HepG2 (cell line): ENCODE measurements around the gene CDCP1. TPM values are rescaled to one million over a fixed set of nuclear protein-coding genes. Genes with fewer than 3 reads are reported as not detected.
A peak's percentile ranks its signal among the peaks of the same experiment; 100 is the strongest.

Source experiments
- BCL6 ChIP-seq: IDR thresholded peaks from 2 replicates; pipeline ENCODE4 v1.6.1; 2016; ENCODE audit warnings: missing genetic modification reagents, missing compliant biosample characterization
- CHD4 ChIP-seq: fragments of 200-600 bp; sonication (generic); IDR thresholded peaks from 2 replicates; pipeline ENCODE4 v1.7.0; 2017; ENCODE audit warnings: mild to moderate bottlenecking, low read length, borderline replicate concordance
- EHMT2 ChIP-seq: fragments of 200-600 bp; sonication (generic); IDR thresholded peaks from 2 replicates; pipeline ENCODE4 v1.7.0; 2017; ENCODE audit warnings: antibody characterized with exemption, low read depth, low read length, borderline replicate concordance
- FOXJ3 ChIP-seq: sonication (generic); formaldehyde crosslinking; IDR thresholded peaks from 2 replicates; pipeline ENCODE4 v1.4.0; 2020; ENCODE audit warnings: missing genetic modification reagents, mild to moderate bottlenecking, borderline replicate concordance
- GTF2F1 ChIP-seq: fragments of 150-350 bp; IDR thresholded peaks from 2 replicates; pipeline ENCODE4 v1.6.1; 2014; ENCODE audit warnings: low read length
- HNF4A ChIP-seq: sonication (generic); formaldehyde crosslinking; IDR thresholded peaks from 2 replicates; pipeline ENCODE4 v1.4.0; 2020; ENCODE audit warnings: missing genetic modification reagents
- HNF4G ChIP-seq, 2 experiments: sonication (generic) in 1 of 2; formaldehyde crosslinking in 1 of 2; IDR thresholded peaks; 2 replicates each; pipeline versions ENCODE4 v1.4.0 to v1.6.1; 2011 to 2020; ENCODE audit warnings: borderline replicate concordance in 2 of 2, low read depth in 2 of 2, mild to moderate bottlenecking in 2 of 2, low read length in 1 of 2, missing genetic modification reagents in 1 of 2, moderate library complexity in 1 of 2
- NCOA1 ChIP-seq: sonication (generic); formaldehyde crosslinking; IDR thresholded peaks from 2 replicates; pipeline ENCODE4 v1.9.0; 2021; ENCODE audit warnings: missing genetic modification reagents
- NCOR1 ChIP-seq: fragments of 200-600 bp; sonication (generic); IDR thresholded peaks from 2 replicates; pipeline ENCODE4 v1.7.0; 2017; ENCODE audit warnings: antibody characterized with exemption, low read length, borderline replicate concordance
- PPARG ChIP-seq: conservative IDR thresholded peaks from 2 replicates; pipeline ENCODE4 v1.6.1; 2016; ENCODE audit warnings: missing biosample characterization, missing genetic modification reagents
- SOX13 ChIP-seq, 3 experiments: fragments of 450-650 bp in 1 of 3; sonication (generic) in 1 of 3; formaldehyde crosslinking in 1 of 3; IDR thresholded peaks in 2 of 3; conservative IDR thresholded peaks in 1 of 3; 2 replicates each; pipeline versions ENCODE4 v1.5.0 to v1.6.1; 2016 to 2020; ENCODE audit warnings: antibody characterized with exemption in 1 of 3, mild to moderate bottlenecking in 1 of 3, missing compliant biosample characterization in 1 of 3, missing genetic modification reagents in 1 of 3, moderate library complexity in 1 of 3
- SOX5 ChIP-seq: IDR thresholded peaks from 2 replicates; pipeline ENCODE4 v1.6.1; 2016; ENCODE audit warnings: borderline replicate concordance
- ZBTB26 ChIP-seq: IDR thresholded peaks from 2 replicates; pipeline ENCODE4 v1.6.1; 2016; ENCODE audit warnings: missing compliant biosample characterization, missing genetic modification reagents, borderline replicate concordance
- ZNF513 ChIP-seq: sonication (generic); formaldehyde crosslinking; conservative IDR thresholded peaks from 2 replicates; pipeline ENCODE4 v1.5.0; 2020; ENCODE audit warnings: missing genetic modification reagents
- polyA plus RNA-seq, 8 experiments: library from polyadenylated mRNA; depleted of rRNA in 3 of 8; stranded (reverse) in 7 of 8; unstranded in 1 of 8; fragments of >200 nt; fragmentation: Illumina TruSeq in 4 of 8; extraction: Trizol in 4 of 8; gene quantifications; 2 replicates each; pipeline versions ENCODE4 v1.2.1 to v1.2.3, GENCODE V29; 2011 to 2016; ENCODE audit warnings: low read depth in 4 of 8, missing spikeins in 1 of 8, mixed read lengths in 1 of 8; ENCODE audit not compliant: insufficient read depth in 1 of 8
- total RNA-seq, 5 experiments: library from RNA; depleted of rRNA; stranded (reverse); fragments of >200 nt; fragmentation: Illumina TruSeq; extraction: Trizol; gene quantifications; 2 replicates each; pipeline ENCODE4 v1.2.3, GENCODE V29; 2016; ENCODE audit warnings: low read depth in 1 of 5
- TF ChIP-seq, protein P1 (sequence below): sonication (generic); formaldehyde crosslinking; IDR thresholded peaks from 2 replicates; pipeline ENCODE4 v1.4.0; 2020; ENCODE audit warnings: missing genetic modification reagents, borderline replicate concordance
- TF ChIP-seq, protein P2 (sequence below): sonication (generic); IDR thresholded peaks from 2 replicates; pipeline ENCODE4 v1.6.1; 2016; ENCODE audit warnings: low read depth, borderline replicate concordance

The CDCP1 gene
- total and polyA plus RNA-seq, 2 of the 13 experiments (the other 11 are each of a cell fraction or from before 2014, with no cell fraction given), result 0.11 to 0.18 TPM

DNA sequence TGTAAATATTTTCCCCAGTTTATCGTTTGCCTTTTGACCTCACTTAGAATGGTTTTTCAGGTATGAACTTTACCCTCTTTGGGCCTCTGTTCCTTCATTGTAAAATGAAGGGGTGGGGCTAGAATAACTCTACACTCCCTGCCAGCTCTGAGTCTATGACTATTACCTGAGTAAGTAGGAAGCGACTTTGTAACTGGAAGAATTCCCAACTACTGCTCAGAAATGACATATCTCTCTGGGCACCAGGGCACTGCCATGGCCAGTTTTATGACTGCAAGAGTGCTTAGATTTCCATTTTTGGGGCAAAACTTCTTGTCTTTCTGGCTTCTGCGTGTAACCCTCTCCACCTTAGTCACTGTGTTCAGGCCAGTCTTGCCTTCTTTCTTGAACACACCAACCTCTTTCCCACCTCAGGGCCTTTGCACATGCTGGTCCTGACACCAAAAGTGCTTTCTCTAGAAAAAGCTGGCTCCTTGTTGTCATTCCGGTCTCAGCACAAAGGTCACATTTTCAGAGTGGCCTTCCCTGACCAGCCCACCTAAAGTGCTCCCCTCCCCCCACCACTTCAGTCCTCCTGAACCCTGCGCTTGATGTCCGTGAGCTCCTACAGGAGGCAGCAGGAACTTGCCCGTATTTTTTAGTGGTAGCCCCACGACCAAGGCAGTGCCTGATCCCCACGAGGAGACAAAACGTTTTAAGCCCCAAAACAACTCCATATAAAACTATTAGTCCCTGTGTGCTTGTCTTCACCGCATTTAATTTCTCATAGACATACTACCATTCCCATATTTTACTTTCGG, 25.6 kb downstream of the CDCP1 start (continued):
- TF ChIP-seq NCOR1 (peak; percentile 62; the same call in 1 of the 2 replicates), ZBTB26 (CRISPR knock-in tag) (peak; percentile 93), ZNF513 (CRISPR knock-in tag) (no peak), CHD4 (peak; percentile 67; the same call in 1 of the 2 replicates), HNF4G (IDR thresholded peaks at IDR 0.05; ENCODE audit: borderline replicate concordance, low read depth, low read length) (peak; percentile 25; the same call in 1 of the 2 replicates), HNF4G (CRISPR knock-in tag; IDR thresholded peaks at IDR 0.05; ENCODE audit: borderline replicate concordance, low read depth) (no peak), EHMT2 (no peak; the same call in 1 of the 2 replicates), HNF4A (CRISPR knock-in tag) (peak; percentile 63), PPARG (CRISPR knock-in tag) (0 out of 2 replicates have a peak, but pooled peaks have one; percentile 18), SOX5 (CRISPR knock-in tag) (peak; percentile 47; the same call in 1 of the 2 replicates), BCL6 (CRISPR knock-in tag) (peak; percentile 48), GTF2F1 (no peak), FOXJ3 (CRISPR knock-in tag) (0 out of 2 replicates have a peak, but pooled peaks have one; percentile 19), NCOA1 (CRISPR knock-in tag) (0 out of 2 replicates have a peak, but pooled peaks have one; percentile 44), SOX13 (IDR thresholded peaks at IDR 0.05) (no peak), SOX13 (CRISPR knock-in tag; conservative IDR thresholded peaks at IDR 0.05 in 1 of 2, IDR thresholded peaks at IDR 0.05 in 1 of 2) (peak in 1 of 2 experiments; percentile 40; a peak in 1 of 4 replicates)
- TF ChIP-seq, protein P1, sequence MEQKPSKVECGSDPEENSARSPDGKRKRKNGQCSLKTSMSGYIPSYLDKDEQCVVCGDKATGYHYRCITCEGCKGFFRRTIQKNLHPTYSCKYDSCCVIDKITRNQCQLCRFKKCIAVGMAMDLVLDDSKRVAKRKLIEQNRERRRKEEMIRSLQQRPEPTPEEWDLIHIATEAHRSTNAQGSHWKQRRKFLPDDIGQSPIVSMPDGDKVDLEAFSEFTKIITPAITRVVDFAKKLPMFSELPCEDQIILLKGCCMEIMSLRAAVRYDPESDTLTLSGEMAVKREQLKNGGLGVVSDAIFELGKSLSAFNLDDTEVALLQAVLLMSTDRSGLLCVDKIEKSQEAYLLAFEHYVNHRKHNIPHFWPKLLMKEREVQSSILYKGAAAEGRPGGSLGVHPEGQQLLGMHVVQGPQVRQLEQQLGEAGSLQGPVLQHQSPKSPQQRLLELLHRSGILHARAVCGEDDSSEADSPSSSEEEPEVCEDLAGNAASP (CRISPR knock-in tag), result peak; percentile 67; the same call in 1 of the 2 replicates
- TF ChIP-seq, protein P2, sequence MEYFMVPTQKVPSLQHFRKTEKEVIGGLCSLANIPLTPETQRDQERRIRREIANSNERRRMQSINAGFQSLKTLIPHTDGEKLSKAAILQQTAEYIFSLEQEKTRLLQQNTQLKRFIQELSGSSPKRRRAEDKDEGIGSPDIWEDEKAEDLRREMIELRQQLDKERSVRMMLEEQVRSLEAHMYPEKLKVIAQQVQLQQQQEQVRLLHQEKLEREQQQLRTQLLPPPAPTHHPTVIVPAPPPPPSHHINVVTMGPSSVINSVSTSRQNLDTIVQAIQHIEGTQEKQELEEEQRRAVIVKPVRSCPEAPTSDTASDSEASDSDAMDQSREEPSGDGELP, result 0 out of 2 replicates have a peak, but pooled peaks have one; percentile 8
